GM19351 (cell line): ENCODE results near the gene RRAS.
A peak's percentile ranks its signal among the peaks of the same experiment; 100 is the strongest.

Experiments used
- ATAC-seq: cut with Tn5 transposase; IDR thresholded peaks from one replicate; pipeline ENCODE4 v1.9.1; 2021; ENCODE audit warnings: mild to moderate bottlenecking, moderate library complexity; ENCODE audit not compliant: unreplicated experiment

RRAS gene

DNA sequence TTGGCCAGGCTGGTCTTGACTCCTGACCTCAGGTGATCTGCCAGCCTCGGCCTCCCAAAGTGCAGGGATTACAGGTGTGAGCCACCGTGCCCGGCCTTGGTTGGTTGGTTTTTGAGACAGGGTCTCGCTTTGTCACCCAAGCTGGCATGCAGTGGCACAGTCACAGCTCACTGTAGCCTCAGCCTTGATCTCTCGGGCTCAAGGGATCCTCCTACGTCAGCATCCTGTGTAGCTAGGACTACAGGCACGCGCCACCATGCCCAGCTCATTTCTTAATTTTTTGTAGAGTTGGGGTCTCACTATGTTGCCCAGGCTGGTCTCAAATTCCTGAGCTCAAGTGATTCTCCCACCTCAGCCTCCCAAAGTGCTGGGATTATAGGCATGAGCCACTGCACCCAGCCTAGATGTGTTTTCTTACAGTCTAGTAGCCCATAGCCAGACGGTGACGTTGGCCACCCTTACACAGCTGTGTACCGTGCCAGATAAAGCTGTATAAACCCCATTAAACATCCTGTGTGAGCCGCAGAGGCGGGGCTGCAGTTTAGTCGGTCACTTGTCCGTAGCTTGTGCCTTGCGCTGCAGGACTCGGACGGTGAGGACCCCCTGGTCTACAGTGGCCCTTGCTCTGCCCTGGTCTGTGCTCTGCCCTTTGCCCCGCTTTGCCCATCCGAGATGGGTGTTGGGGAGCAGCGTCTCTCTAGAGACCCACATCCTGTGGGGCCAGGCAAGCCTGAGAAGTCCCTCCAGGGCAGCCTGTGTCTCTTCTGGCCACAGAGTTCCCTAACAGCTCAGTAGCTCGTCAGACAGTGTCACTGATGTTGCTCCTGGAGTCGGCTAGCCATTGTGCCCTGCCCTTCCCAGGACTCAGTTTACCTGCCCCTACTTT is 15.9 kb upstream of the RRAS start:
- no peak for ATAC-seq

DNA sequence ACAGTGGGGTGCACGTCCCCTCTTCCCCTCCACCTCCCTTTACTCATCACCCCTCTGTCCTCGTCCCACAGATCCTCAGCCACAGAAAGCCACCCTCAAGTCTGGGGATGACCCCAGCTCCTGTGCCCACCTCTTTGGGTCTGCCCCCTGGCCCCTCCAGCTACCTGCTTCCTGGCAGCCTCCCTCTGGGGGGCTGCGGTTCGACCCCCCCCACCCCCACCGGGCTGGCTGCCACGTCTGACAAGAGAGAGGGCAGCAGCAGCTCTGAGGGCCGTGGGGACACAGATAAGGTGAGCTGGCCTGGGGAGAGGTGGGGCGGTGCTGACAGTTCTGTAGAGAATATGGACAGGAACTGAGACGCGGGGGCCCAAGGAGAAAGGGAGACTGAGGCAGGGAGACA is 14.6 kb upstream of the RRAS start:
- ATAC-seq: no peak

DNA sequence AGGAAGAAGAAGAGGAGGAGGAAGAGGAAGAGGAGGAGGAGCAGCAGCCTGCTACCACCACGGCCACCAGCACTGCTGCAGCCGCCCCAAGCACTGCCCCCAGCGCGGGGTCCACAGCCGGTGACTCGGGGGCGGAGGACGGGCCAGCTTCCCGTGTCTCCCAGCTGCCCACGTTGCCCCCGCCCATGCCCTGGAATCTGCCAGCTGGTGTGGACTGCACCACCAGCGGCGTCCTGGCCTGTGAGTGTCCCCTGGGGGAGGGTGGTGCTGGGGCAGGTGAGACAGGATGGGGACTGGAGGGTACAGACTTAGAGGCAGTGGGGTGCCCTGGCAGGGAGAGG is 13.5 kb upstream of the RRAS start:
- no peak for ATAC-seq

DNA sequence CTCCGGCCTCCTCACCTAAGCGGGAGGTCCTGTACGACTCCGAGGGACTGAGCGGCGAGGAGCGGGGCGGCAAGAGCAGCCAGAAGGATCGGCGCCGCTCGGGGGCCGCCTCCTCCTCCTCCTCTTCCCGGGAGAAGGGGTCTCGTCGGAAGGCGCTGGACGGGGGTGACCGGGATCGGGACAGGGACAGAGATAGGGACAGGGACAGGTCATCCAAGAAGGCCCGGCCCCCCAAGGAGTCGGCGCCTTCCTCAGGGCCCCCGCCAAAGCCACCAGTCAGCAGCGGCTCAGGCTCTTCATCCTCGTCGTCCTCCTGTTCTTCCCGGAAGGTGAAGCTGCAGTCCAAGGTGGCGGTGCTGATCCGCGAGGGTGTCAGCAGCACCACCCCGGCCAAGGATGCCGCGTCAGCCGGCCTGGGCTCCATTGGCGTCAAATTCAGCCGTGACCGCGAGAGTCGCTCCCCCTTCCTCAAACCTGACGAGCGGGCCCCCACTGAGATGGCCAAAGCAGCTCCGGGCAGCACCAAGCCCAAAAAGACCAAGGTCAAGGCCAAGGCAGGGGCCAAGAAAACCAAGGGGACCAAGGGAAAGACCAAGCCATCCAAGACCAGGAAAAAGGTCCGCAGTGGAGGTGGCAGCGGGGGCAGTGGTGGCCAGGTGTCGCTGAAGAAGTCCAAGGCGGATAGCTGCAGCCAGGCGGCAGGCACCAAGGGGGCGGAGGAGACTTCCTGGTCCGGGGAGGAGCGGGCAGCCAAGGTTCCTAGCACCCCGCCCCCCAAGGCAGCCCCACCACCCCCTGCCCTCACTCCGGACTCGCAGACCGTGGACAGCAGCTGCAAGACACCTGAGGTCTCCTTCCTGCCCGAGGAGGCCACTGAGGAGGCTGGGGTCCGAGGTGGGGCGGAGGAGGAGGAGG is 12.9 kb upstream of the RRAS start:
- ATAC-seq: no peak

DNA sequence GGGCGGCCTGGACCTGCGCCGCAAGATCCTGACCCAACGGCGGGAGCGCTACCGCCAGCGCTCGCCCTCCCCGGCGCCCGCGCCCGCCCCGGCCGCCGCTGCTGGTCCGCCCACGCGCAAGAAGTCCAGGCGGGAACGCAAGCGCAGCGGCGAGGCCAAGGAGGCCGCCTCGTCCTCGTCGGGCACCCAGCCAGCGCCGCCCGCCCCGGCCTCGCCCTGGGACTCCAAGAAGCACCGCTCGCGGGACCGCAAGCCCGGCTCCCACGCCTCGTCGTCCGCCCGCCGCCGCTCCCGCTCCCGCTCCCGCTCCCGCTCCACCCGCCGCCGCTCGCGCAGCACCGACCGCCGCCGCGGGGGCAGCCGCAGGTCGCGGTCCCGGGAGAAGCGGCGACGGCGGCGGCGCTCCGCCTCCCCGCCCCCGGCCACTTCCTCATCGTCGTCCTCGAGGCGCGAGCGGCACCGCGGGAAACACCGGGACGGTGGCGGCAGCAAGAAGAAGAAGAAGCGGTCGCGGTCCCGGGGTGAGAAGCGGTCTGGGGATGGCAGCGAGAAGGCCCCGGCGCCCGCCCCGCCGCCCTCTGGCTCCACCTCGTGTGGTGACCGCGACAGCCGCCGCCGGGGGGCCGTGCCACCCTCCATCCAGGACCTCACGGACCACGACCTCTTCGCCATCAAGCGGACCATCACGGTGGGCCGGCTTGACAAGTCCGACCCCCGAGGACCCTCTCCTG is 12.0 kb upstream of the RRAS start:
- no peak for ATAC-seq

DNA sequence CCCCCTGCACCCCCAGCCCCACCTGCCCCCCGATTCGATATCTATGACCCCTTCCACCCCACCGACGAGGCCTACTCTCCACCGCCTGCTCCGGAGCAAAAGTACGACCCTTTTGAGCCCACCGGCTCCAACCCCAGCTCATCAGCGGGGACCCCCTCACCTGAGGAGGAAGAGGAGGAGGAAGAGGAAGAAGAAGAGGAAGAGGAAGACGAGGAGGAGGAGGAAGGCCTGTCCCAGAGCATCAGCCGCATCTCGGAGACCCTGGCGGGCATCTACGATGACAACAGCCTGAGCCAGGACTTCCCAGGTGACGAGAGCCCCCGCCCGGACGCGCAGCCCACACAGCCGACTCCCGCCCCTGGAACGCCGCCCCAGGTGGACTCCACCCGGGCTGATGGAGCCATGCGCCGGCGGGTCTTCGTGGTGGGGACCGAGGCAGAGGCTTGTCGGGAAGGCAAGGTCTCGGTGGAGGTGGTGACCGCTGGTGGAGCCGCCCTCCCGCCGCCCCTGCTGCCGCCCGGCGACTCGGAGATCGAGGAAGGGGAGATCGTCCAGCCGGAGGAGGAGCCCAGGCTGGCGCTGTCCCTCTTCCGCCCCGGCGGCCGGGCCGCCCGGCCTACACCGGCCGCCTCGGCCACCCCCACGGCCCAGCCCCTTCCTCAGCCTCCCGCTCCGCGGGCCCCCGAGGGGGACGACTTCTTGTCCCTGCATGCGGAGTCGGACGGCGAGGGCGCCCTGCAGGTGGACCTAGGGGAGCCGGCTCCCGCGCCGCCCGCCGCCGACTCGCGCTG is 11.3 kb upstream of the RRAS start:
- ATAC-seq: no peak

DNA sequence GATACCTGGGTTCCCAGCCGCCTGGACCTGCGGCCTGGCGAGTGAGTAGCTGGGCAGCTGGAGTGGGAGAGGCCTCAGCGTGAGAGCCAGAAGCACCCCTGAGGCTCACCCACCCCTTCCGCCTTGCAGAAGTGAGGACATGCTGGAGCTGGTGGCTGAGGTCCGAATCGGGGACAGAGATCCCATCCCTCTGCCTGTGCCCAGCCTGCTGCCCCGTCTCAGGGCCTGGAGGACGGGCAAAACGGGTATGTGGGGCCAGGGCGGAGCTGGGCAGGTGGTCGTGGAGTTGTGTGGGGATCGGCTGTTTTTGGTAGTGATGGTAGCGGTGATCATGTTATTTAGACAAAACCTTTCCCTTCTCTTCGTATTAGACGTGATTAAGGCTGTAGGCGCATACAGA is 6.6 kb upstream of the RRAS start:
- ATAC-seq: no peak

DNA sequence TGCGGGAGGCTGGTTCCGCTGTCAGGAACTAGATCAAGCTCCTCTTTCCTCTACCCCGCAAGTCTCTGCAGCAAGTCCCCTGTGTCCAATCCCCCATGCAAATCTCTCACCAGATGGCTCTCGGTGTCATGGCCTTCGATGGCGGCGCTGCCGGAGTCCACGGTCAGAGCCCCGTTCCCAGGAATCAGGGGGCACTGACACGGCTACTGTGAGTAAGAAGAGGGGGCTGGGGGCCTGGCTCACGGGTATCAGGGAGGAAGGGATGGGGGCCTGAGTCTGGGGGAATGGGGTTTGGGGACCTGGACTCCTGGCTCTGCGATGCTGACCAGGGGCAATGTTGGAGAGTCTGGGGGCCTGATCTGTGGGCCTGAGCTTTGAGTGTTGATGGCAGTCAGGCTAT is 6.1 kb upstream of the RRAS start:
- ATAC-seq: no peak

DNA sequence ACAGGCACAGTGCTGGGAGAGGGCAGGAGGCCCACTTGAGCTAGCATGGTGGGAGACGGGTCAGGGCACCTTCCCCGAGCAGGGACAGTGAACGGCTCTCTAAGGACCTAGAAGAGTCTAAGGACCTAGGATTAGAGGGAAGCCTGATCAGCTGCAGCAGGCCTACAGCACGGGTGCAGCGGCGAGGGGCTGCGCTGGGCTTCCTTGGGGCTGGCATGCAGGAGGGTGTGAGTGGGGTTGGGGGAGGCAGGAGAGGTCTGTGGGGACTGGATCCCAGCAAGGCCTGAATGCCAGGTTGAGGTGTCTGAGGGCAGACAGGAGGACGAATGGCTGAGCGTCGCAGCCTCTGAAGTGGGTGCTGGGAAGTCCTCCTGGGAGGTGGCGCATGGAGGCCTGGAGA is 5.6 kb upstream of the RRAS start:
- ATAC-seq: no peak

DNA sequence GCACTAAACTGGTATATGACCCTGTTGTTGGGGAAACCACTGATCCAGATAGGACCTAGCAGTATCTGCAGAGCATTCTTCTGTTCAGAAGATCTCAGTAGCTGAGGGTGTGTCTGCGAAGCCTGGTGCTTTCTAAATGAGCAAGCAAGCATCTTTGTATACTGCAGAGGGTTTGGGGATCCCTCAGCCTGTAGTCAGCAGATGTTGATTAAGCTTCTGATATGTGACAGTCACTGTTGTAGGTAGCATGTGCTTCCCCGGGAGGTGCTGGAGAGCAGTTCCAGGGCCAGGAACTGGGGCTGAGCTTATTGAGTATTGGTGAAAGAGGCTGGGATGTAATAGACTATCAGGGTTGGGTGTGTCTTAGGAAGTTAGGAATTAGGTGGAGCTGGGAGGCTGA is 3.5 kb upstream of the RRAS start:
- ATAC-seq: no peak

DNA sequence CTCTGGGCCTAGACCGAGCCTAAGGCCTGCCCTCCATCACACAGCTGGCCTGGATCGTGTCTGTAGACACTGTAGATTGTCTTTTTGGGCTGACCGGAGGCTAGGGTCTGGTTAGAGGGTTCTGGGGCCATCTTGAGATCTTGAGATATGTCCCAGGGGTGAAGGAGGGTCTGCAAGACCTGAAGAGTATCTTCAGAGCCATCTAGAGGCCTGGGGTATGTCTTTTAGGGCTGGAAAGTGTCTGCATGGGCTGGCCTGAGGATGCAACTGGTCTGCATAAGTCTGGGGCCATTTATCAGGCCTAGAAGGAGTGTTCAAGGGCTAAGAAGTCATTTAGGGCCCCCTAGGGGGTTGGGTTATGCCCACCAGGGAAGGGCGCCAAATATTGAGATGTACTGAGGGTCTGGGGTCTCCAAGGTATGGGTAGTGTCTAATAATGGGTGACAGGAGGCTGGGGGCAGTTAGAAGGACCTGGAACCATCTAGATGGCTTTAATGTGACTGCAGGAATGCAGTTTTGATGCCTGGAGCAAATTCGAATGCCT is 2.6 kb upstream of the RRAS start:
- ATAC-seq: no peak

DNA sequence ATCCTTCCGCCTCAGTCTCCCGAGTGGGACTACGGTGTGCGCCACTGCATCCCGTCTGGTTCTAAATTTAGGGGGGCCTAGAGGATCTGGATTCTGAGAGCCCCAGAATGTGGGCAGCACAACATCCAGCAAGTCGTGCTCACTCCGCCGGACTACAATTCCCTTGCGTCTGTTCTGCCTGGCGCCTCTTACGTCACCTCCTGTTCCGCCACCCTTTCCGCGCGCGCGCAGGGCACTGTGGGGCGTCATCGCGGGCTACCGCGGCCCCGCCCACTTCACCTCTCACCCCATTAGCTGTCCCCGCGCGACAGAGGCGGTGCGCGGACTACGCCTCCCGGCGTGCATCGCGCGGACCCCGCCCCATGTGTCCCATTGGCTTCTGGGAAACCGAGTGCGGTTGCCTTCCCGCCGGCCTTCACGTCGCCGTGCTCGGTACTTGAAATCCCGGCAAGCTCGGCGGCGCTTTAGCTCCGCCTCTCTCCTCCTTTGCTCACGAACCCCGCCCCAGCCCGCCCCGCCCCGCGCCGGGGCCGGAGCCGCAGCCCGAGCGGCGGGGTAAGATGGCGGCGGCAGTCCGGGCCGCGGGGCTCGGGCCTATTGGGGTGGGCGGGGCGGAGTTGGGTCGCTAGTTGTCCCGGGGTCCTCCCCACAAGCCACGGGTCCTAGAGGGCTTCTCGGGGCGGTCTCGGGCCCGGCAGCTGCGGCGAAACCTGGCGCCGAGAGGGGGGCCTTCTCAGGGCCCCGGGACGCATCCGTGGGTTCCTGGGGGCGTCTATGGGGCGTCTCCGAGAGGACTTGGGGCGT is 1.9 kb upstream of the RRAS start, which contains the start of gene SCAF1:
Gene SCAF1, plus strand, starts transcription at position 522 of the 804 bp plus-strand sequence. CDS start 2,818 bp downstream, outside the sequence.
- ATAC-seq: peak; percentile 51

DNA sequence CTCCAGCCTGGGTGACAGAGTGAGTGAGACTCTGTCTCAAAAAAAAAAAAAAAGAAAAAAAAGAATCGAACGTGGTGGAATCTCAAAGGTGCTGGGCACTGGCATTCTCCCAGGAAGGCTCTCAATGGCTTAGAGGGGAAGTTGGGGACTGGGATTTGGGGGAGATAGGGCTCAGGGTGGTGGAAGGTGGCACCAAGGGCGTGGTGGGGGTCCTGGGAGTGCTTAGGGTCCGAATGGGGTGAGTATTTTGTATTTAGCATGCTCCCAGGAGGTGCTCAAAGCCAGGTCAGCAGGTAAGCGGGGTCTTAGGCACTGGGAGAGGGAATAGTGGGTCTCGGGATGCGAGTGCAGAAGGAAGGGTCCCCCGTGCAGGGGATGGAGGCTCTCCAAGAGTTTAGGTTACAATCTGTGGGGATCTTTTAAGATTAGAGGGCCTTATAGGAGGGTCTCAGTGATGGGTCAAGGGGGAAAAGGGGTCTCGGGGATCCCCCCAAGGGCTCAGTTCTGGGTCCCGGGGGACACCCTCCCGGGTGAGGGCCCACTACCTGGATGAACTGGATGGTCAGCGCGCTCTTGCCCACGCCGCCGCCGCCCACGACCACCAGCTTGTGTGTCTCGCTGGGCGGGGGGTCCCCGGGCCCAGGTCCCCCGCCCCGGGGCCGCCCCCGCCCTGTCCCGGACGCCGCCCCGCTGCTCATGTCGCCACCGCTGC is 386 bp downstream of the RRAS start:
- no peak for ATAC-seq

DNA sequence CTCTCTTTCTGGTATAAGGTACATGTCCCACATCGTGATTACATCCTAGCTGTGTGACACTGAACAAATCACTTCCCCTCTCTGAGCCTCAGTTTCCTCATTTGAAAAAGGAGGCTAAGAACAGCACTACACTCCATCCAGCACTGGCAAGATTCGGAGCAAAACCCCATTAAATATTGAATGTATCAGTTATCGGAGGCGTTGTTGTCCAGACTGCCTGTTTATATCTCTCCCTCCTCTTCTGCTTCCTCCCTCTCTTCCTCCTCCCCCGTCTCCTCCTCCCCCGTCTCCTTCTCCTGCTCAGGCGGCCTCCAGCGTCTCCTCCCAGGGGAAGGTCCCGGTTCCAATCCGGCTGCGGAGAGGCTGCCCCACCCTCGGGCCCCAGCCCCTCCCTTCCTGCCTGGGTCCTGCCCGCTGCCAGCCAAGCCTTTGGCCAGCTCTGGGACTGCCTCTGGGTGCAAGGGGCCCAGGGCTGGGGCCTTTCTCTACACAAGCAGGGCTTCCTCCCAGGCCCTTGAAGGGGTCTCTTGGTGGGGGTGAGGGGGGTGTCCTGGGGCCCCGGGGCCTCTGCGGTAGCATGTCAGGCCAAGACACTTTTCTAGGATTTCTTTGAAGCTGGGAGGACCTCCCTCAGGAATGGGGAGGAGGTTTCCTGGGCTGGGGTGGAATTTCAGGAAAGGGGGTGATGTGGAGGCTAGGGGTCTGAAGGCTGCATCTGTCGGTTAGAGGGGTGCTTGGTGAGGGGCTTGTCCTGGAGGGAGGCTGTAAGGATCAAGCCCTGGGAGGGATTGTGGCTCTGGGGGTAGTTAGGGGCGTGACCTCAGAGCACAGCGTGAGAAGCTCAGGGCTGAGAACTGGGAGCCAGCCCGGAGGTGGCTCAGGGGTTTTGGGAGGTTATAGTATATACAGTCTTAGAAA is 1.9 kb downstream of the RRAS start:
- no peak for ATAC-seq

DNA sequence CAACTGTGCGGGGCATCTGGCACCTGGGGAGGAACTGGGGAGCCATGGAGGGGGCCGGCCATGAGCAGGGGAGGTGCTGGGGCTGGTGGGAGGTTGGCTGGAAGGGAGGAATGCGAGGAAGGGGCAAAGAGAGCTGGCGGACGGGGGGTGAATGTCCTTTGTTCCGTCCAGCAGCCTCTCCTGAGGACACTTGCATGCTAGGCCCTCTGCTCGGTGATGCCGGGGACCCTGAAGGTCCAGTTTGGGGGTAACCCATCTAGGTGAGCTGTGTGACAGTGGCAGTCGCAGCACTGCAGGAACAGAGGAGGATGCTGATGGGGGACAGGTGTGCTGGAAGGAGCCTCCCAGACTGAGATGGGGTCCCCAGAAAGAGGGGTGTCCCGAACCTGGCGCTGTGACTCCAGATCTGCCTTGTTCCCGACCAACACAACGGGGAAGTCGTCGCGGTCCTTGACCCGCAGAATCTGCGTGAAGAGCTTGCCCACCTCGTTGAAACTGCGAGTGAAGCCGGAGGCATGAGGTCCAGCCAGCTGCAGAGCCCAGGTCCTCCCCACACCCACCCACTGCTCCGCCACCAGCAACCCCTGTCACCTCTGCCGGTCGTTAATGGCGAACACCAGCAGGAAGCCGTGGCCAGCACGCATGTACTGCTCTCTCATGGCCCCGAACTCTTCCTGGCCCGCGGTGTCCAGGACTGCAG is 3.6 kb downstream of the RRAS start:
- ATAC-seq: no peak

DNA sequence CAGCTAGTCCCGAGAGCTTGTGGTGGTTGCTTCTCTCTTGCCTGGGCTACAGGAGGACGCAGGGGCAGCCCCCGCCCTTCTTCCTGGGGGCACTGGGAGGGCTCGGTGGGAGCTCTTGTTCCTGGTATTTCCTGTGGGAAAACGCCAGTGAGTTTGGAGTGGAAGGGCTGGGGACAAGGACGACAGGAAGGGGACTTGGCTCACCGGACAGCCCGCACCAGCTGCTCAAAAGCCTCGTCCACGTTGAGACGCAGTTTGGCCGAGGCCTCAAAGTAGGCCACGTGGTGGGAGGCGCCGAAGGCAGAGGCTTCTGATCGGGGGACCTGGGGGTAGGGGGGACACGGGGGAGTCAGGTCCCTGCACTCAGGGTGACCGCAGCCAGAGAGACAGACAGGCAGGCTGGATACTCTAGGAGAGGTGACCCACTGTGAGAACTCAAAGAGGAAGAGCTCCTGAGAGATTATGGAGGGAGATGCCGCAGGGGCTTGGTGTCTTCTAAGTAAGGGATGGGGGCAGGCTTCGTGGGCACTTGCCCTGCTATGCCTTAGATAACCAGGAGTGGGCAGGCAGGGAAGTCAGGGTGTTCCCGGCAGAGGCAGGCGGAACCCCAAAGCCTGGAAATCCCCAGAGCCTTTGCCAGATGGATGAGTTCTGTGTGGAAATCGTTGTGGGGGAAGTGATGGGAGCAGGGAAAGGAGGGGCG is 4.3 kb downstream of the RRAS start:
- no peak for ATAC-seq
